Fibroblast of the aortic adventitia (primary cell): ENCODE results near the gene PEMT. TPM values are rescaled to one million over a fixed set of nuclear protein-coding genes. Genes with fewer than 3 reads are reported as not detected.

Source experiments
- DNase-seq: peaks from one replicate; pipeline ENCODE4 v3.0.0-alpha.2; 2010; ENCODE audit warnings: low read depth
- H3K4me3 ChIP-seq: 2 replicates; pipeline ENCODE4 v1.5.1; 2011; ENCODE audit warnings: low read depth, mild to moderate bottlenecking, control low read depth, low read length, moderate library complexity
- total RNA-seq: library from RNA; depleted of rRNA; stranded (reverse); fragments of >200 nt; gene quantifications from 2 replicates; pipeline ENCODE4 v1.2.3, GENCODE V29; 2012; ENCODE audit warnings: low replicate concordance
- TF ChIP-seq, protein P1 (sequence below): IDR thresholded peaks from 2 replicates; pipeline ENCODE4 v1.5.1; 2011; ENCODE audit warnings: mild to moderate bottlenecking, low read length, control low read depth, inconsistent platforms; ENCODE audit not compliant: insufficient read depth

Gene PEMT
- total RNA-seq, 1 donor, result 28.4 TPM

DNA sequence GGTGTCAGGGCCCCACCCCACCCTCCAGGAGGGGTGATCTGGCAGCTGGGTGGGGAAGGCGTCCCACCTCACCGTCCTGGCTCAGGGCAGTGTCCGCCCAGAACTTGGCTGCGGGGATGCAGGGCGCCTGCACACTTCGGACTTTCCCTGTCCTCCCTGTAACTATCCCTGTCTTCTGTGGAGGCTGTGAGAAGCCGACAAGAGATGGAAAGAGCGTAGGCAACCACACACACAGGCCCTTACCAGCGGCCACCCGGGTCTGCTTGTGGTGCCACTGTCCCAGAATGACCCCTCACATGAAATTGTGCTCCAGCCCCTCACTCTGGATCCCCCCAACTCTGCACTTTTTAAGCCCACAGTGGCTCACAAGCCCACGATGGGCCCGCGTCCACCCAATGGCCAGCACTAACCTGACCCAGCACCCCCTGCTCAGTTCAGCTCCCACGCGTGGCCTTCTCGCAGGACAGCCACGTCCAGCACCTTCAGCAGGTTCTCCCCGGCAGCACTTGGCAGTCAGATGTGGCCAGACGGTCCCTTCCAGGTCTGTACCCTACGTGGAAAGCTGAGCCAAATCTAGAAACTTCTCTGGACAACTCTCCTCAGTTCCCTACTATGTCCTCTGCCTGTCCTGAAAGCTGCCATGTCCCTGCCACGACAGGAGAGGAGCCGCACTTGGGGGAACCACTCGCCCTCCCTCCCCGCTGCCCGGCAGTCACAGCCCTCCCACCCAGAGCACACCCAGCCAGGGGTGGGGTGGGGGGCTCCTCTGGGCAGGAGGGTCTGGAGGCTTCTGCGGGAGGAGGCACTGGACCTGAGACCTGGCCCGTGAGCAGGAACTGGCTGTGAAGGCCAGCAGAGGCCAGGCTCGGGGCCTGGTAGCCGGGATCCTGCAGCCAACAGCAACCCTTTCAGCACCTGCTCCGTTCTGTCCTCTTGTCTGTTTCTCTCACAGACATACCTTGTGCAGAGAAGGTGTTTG lies 38.0 kb downstream of the PEMT start:
- no peak for DNase-seq
- TF ChIP-seq, protein P1, sequence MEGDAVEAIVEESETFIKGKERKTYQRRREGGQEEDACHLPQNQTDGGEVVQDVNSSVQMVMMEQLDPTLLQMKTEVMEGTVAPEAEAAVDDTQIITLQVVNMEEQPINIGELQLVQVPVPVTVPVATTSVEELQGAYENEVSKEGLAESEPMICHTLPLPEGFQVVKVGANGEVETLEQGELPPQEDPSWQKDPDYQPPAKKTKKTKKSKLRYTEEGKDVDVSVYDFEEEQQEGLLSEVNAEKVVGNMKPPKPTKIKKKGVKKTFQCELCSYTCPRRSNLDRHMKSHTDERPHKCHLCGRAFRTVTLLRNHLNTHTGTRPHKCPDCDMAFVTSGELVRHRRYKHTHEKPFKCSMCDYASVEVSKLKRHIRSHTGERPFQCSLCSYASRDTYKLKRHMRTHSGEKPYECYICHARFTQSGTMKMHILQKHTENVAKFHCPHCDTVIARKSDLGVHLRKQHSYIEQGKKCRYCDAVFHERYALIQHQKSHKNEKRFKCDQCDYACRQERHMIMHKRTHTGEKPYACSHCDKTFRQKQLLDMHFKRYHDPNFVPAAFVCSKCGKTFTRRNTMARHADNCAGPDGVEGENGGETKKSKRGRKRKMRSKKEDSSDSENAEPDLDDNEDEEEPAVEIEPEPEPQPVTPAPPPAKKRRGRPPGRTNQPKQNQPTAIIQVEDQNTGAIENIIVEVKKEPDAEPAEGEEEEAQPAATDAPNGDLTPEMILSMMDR, result no peak
- H3K4me3 ChIP-seq, result no peak overlapping the region

DNA sequence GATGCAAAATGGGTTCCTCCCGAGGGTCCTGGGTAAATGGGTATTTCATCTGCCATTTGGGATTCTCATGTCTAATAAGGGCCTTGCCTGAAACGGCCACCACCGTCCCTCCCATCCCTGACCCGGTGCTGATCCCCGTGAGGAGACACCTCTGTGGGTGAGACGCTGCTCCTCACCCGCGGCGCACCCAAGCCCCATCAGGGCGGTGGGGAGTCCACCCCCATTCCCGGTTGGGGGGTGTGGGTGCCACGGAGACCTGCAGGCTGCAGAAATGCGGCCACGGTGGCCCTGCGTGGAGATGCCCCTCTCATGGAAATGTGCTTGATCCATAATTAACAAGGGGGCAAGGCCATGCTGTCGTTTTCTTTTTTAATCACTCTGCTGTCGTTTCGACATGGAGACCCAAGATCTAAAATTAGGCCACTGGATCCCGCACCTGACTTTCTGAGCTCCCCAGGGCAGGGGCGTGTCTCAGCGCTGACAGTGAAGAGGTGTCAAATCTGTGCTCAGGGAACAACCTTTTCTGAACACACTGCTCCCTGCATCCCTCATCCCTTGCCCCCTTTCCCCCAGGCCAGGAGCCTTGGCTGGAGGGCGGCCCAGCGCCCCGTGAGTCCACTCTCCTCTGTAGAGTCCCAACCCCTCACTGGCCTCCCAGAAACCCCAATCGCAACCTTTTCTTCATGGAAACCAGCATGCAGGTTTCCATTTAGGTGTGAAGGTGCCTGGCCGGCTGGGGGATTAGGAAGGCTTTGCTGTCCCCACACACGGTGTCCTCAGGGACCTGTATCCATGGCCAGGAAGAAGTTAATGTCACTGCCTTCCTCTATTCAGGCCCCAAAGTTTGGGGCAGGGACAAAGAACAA lies 38.9 kb downstream of the PEMT start:
- TF ChIP-seq, protein P1, result no peak
- DNase-seq, result no peak
- H3K4me3 ChIP-seq, result no peak overlapping the region

- DNase-seq, result no peak
- TF ChIP-seq, protein P1, result no peak
- H3K4me3 ChIP-seq, result no peak overlapping the region
These were observed 40.1 kb downstream of the PEMT start for GRCh38 chr17:17551361-17551760.

DNA sequence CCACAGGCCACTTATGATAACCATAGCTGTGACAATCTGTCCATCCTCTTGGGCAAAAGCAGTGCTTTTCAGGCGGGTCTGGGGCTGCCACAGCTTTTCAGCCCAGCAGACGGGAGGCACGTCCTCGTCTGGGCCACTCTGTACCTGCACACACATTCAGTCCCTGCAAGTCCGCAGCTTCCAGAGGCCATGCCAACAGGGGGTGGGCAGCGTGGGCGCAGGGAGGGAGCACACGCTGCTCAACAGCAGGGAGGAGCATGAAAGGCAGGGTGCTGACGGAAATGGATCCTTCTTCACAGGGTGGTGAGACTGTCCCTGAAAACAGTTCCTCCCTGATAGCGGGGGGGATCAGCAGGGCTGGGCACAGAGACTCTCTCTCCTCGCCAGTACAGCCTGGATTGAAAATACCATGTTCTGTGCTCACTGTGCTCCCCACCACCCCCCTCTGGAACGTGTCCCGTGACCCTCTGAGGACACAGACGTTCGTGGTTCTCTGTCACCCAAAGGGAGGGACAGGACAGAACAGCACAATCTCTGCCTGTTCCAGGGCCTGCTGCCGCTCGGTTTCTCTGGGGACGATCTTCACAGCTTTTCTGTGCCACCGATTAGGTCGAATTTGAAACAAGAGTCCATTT lies 41.7 kb downstream of the PEMT start:
- TF ChIP-seq, protein P1, result no peak

DNA sequence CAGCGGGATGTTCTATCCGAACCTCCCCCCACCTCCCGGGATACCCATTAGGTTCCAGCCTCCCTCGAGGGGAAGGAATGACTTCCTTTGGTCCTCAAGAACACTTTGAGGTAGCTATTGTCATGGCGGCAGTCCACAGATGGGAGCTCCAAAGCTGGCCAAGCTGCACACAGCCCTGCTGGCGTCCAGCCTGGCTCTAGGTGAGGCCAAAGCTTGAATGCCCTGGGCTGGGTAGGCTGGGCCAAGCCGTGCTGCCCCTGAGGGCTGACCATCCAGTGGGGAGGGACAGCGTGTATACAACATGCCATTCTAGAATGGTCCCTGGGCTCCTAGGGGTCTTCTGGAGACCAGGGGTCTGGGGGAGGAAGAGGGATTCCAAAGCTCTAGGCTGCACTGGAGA lies 43.5 kb downstream of the PEMT start:
- no peak for DNase-seq
- no peak overlapping the region for H3K4me3 ChIP-seq
- TF ChIP-seq, protein P1, result no peak

More for the DNA sequence above, 41.7 kb downstream of the PEMT start:
- DNase-seq, result no peak
- no peak overlapping the region for H3K4me3 ChIP-seq

- no peak overlapping the region for H3K4me3 ChIP-seq
- no peak for DNase-seq
- TF ChIP-seq, protein P1, result no peak
These were observed 44.2 kb downstream of the PEMT start for GRCh38 chr17:17547210-17547764.
